ENCODE data around the gene C11orf86.
"Not testable (repeated sequence)": the region's sequence is repeated elsewhere in the genome, so short reads cannot be mapped to it uniquely, and the experiment has no call there.

C11orf86 gene

GRCh38 chr11:66989360-66989759, 14.3 kb downstream of the C11orf86 start:
- DNase-seq (ENCODE audit: low spot score) = not testable (repeated sequence)

DNA sequence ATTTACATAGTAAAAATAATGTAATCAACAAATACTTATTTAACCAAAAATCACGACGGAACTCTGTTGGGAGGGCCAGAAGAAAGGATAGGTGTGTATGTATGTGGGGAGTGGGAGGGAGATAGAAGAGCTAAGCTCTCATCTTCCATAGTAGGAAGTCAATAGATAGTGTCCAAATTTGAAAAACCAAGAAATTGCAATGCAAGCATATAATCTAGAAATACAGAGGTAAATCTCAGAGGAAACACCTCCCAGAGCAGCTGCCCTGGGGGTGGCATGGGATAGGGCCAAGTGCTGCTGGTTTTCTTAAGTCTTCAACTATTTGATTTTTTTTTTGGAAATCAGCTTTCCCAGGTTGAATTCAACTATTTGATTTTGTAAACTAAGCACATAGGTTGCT, 16.9 kb downstream of the C11orf86 start:
- DNase-seq (ENCODE audit: low spot score) = no peak

GRCh38 chr11:66996609-66997273, 21.6 kb downstream of the C11orf86 start:
- DNase-seq (ENCODE audit: low spot score) = no peak

- no peak for DNase-seq (ENCODE audit: low spot score)
Measured at GRCh38 chr11:66999555-66999954, 24.5 kb downstream of the C11orf86 start.

GRCh38 chr11:67001332-67001731, 26.2 kb downstream of the C11orf86 start:
- DNase-seq (ENCODE audit: low spot score) = no peak

- no peak for DNase-seq (ENCODE audit: low spot score)
Measured at GRCh38 chr11:67002297-67002913, 27.3 kb downstream of the C11orf86 start.

DNA sequence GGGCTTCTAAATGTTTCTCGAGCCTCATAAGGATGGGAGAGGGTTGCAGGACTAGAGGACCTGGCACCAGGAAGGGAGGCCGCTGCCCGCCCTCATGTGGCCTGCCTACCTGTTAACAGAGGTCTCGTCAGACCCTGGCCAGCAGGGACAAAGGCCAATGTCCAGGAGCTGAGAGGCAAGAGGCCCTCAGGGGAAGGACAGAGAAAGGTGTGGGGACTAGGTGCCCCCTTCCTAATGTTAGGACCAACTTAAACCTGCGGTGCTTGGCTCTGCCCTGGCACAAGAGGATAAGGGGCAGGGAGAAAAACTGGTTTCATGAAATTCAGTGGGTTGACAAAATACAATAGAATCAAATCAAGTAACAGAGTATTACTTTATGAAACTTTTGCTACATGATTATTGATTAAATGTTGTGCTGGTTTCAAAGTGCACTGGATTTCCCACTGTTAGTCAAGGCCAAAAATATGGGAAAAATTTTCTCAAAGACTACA, 27.9 kb downstream of the C11orf86 start:
- no peak for DNase-seq (ENCODE audit: low spot score)

DNA sequence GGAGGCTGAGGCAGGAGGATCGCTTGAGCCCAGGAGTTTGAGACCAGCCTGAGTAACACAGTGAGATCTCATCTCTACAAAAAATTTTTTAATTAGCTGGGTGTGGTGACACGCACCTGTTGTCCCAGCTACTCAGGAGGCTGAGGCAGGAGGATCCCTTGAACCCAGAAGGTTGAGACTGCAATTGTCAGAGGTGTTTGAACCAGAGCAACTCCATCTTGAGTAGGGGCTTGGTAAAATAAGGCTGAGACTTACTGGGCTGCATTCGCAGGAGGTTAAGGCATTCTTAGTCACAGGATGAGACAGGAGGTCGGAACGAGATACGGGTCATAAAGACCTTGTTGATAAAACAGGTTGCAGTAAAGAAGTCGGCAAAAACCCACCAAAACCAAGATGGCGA, 30.1 kb downstream of the C11orf86 start:
- not testable (repeated sequence) for DNase-seq (ENCODE audit: low spot score)

DNA sequence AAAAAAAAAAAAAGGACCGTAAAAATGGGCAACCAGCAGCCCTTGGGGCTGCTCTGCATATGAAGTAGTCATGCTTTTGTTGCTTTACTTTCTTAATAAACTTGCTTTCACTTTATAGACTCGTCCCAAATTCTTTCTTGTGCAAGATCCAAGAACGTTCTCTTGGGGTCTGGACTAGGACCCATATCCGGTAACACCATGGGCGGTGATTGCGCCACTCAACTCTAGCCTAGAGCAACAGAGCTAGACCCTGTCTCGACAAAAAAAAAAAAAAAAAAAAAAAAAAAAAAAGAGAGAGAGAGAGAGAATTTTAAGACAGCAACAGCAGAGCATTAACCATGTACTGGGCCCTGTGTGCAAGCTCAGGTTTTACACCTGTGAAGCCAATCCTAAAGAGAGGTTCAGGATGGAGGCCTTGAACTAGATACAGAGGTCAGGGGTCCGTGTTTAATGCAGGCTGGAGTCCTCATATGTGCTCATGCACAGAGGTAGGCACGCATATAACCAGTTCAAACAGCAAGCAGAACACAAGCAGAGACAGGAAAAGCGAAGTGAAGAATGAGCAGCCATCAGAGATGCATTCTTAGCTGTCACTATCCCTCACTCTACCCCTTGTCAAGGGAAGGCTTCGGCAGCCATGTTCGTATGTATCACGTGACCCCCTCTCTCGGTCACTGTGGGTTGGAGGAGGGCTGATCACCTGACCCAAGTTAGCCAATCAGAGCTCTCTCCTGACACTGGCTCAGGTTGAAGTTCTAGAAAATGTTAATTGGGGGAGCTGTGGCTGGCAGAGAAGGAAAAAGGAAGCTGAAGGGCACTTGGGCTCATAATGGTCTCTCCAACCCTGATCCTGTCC, 31.2 kb downstream of the C11orf86 start:
- DNase-seq (ENCODE audit: low spot score) = peak; percentile 87

DNA sequence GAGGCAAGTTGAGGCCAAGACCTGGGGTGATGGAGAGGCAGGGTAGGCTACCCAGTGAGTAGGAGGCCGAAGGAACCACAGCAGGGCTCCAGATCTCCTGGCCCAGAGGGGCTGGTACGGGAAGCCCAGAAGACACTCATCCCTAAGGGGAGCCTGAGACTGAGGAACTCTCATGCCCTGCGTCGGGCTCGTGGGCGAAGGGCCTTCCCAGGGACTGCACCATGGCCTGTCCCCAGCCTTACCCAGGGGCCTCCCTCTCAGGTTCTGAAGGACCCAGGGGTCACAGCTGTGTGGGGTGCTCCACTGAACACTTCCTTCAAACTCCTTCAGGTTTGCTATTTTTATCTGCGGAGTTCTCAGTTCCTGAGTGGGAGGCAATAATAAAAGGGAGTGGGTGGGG, 32.0 kb downstream of the C11orf86 start:
- no peak for DNase-seq (ENCODE audit: low spot score)

GRCh38 chr11:67010296-67010905, 35.3 kb downstream of the C11orf86 start:
- DNase-seq (ENCODE audit: low spot score) = no peak

GRCh38 chr11:67013511-67014045, 38.5 kb downstream of the C11orf86 start:
- no peak for DNase-seq (ENCODE audit: low spot score)

GRCh38 chr11:67014343-67014742, 39.2 kb downstream of the C11orf86 start:
- DNase-seq (ENCODE audit: low spot score) = no peak

- DNase-seq (ENCODE audit: low spot score) = no peak
Measured at GRCh38 chr11:67015048-67015447, 39.9 kb downstream of the C11orf86 start.

DNA sequence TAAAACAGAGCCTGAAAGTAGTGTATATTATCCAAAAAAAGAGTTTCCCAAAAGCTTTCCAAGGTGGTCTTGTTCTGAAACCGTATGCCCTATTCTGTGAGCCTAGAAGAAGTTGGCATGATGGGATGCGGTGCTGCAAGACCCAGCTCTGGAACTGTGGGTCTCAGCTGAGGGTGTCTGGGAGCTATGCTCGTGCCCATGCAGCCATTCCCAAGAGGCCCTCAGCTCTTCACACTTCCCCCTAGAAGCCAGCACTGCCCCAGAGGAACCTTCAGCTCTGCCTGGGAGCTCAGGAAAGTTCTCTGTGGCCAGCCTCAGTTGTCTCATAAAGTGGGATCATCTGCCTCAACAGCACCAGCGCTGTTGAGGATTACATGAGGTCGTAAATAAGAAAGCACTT, 41.4 kb downstream of the C11orf86 start:
- DNase-seq (ENCODE audit: low spot score) = no peak

GRCh38 chr11:67020949-67021348, 45.8 kb downstream of the C11orf86 start:
- DNase-seq (ENCODE audit: low spot score) = no peak

- DNase-seq (ENCODE audit: low spot score) = no peak
Measured at GRCh38 chr11:67022341-67022933, 47.3 kb downstream of the C11orf86 start.

DNA sequence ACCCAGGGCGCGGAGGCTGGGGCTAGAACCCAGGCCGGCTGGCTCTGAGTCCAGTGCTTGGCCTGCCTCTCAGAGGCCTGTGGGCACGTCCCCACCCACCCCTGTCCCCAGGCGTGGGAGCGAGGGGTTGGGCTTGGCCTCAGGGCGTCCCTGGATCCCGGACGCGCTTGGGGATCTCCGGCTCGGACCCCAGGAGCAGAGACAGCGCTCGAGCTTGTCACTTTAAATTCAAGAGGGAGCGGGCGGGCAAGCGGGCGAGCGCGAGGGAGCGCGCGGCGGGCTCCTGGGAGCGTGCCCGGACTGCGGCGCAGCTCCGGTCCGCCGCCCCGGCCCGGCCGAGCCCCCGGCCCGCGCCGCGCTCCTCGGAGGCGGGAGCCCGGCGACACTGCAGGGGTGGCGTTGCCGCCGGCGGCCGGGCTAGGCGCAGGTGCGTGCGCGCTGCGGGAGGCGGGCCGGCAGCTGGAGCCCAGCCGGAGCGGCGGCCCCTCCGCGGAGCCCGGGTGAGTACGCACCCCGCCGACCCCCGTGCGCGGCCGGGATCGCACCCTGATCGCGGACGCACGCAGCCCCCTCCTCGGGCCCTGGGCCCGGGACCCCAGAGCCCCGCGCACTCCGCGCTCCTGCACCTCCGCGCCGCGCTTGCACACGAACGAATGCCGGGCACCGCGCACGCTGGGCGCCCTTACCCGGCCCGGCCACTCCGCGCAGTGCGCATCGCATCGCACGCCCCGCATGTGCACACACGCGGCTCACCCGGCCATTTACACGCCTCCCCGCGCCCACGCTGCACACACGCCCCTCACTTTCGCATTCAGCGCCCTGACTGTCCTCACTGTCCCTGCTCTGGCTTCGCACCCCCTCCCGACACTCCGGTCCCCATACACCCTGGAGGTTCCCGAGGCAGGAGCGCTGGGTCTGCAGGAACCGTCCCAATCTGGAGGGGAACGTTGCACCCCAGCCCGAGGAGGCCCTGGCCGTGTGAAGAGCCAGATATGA, 48.2 kb downstream of the C11orf86 start, which contains the start of gene SYT12:
TSS of gene SYT12 (plus strand) at position 174 of the 996 bp plus-strand sequence. CDS start 7,011 bp downstream, outside the sequence.
- peak; percentile 78 for DNase-seq (ENCODE audit: low spot score)

DNA sequence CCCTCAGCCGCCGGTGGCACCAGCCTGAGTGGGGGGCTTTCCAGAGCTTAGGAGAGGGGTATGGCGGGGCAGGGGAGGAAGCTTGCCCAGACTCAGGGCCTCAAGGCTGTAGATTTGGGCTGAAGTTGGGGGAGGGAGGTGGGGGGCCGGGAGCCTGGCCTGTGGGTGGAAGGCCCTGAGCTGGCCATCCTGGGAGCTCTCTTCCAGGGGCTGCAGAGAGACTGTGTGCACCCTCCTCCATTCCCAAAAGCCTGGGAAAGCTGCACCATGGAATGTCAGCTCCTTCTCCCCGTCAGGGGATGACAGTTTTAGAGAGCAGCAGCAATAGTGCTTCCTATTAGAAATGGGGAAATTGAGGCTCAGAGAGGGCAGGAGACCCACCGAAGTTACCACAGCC, 48.9 kb downstream of the C11orf86 start:
- DNase-seq (ENCODE audit: low spot score) = no peak

- DNase-seq (ENCODE audit: low spot score) = no peak
Measured at GRCh38 chr11:67024410-67024809, 49.3 kb downstream of the C11orf86 start.
